Nephron (organoid): ENCODE measurements around the gene FAM227B.

Experiments
- H3K27ac Mint-ChIP-seq, 3 experiments: 2 replicates each; pipeline ENCODE4 v1.8.0; 2020; ENCODE audit warnings: mixed read lengths in 3 of 3, mild to moderate bottlenecking in 2 of 3, moderate library complexity in 1 of 3
- H3K27me3 Mint-ChIP-seq: 2 replicates; pipeline ENCODE4 v1.8.0; 2021; ENCODE audit warnings: low read depth, mild to moderate bottlenecking, moderate library complexity, mixed read lengths
- H3K36me3 Mint-ChIP-seq: 2 replicates; pipeline ENCODE4 v1.8.0; 2020; ENCODE audit warnings: low read depth, mixed read lengths
- H3K4me1 Mint-ChIP-seq: 2 replicates; pipeline ENCODE4 v1.8.0; 2020; ENCODE audit warnings: mixed read lengths
- H3K4me3 Mint-ChIP-seq, 3 experiments: 2 replicates each; pipeline ENCODE4 v1.8.0; 2020; ENCODE audit warnings: mild to moderate bottlenecking in 3 of 3, mixed read lengths in 3 of 3, moderate library complexity in 2 of 3
- H3K9me3 Mint-ChIP-seq: 2 replicates; pipeline ENCODE4 v1.8.0; 2020; ENCODE audit warnings: mixed read lengths
- TF ChIP-seq, protein P1 (sequence below), 3 experiments: fragments of 200-600 bp; sonication (generic); IDR thresholded peaks; one replicate each; pipeline ENCODE4 v1.5.0; 2021; ENCODE audit warnings: antibody characterized with exemption in 3 of 3; ENCODE audit not compliant: unreplicated experiment in 3 of 3

Gene FAM227B

DNA sequence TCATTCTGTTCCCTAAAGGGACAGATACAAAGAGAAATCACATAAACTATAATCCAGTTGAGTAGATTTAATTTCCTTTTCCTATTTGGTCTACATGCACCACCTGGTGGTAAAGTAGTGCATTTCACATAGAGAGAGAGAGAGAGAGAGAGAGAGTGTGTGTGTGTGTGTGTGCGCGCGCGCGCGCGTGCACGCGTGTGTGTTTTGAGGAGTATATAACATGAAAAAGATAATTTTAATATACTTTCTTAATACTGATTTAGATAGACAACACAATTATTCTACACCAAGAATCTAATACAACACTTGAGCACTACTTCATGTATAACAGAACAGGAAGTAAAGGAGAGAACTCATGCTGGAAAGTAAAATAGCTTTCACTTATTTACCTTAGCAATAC lies 198.6 kb downstream of the FAM227B start:
- Mint-ChIP-seq H3K4me3 (peak overlapping the region; percentile 50 to 72 (median 66)), H3K9me3 (no peaks in the 10 kb centered on the region), H3K27me3 (no peaks in the 10 kb centered on the region), H3K36me3 (no peaks in the 10 kb centered on the region), H3K4me1 (peaks cover 6% of the 10 kb centered on the region), H3K27ac (peak overlapping the region in 2 of 3 experiments; percentile 59 to 78)
- TF ChIP-seq, protein P1, sequence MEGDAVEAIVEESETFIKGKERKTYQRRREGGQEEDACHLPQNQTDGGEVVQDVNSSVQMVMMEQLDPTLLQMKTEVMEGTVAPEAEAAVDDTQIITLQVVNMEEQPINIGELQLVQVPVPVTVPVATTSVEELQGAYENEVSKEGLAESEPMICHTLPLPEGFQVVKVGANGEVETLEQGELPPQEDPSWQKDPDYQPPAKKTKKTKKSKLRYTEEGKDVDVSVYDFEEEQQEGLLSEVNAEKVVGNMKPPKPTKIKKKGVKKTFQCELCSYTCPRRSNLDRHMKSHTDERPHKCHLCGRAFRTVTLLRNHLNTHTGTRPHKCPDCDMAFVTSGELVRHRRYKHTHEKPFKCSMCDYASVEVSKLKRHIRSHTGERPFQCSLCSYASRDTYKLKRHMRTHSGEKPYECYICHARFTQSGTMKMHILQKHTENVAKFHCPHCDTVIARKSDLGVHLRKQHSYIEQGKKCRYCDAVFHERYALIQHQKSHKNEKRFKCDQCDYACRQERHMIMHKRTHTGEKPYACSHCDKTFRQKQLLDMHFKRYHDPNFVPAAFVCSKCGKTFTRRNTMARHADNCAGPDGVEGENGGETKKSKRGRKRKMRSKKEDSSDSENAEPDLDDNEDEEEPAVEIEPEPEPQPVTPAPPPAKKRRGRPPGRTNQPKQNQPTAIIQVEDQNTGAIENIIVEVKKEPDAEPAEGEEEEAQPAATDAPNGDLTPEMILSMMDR (IDR thresholded peaks at IDR 0.05; ENCODE audit: unreplicated experiment in 3 of 3) = peak; percentile 80 to 83 (median 80)

DNA sequence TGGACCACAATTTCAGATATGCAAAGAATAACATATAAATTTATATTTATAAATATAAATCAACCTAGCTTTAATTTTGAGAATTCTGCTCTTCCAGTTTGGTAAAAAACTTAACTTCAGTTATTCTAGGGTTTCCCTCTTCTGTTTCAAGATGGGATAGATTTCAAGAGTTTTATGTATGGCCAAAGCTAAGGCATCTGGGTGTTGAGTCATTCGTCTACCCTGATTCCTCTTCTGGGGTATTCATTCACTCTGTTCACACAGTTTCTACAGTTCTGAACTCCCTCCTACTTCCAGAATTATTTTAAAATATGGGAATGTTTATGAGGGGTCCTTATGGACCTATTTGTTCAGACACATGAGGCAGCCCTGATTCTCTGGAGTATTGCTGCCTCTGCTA lies 201.8 kb downstream of the FAM227B start:
- H3K4me1 Mint-ChIP-seq = peaks cover 6% of the 10 kb centered on the region
- no peaks in the 10 kb centered on the region for H3K27me3 Mint-ChIP-seq
- peaks cover 5% of the 10 kb centered on the region for H3K9me3 Mint-ChIP-seq
- TF ChIP-seq, protein P1 (IDR thresholded peaks at IDR 0.05; ENCODE audit: unreplicated experiment in 3 of 3) = no peak
- no peak overlapping the region for H3K4me3 Mint-ChIP-seq
- H3K27ac Mint-ChIP-seq = no peak overlapping the region
- no peaks in the 10 kb centered on the region for H3K36me3 Mint-ChIP-seq

DNA sequence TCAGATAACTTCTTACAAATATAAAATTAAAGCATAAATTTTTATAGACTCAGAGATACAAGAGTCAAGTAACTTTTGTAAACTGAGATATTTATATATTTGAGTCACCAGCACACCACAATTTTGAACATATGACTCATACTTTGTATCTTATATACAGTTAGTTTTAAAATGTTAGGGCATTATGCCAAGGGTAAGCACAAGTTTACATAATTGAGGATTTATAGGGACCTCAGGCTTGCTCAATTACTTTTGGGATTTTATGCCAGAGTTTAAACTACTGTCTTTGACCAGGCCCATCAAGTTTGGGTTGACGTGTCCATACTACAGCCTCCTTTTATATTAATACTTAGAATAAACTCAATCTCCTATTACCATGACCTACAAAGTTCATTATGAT lies 205.0 kb downstream of the FAM227B start:
- Mint-ChIP-seq H3K4me1 (peaks cover 3% of the 10 kb centered on the region), H3K36me3 (no peaks in the 10 kb centered on the region), H3K27me3 (no peaks in the 10 kb centered on the region), H3K27ac (no peak overlapping the region), H3K4me3 (no peak overlapping the region), H3K9me3 (peaks cover 7% of the 10 kb centered on the region)
- TF ChIP-seq, protein P1 (IDR thresholded peaks at IDR 0.05; ENCODE audit: unreplicated experiment in 3 of 3) = no peak

DNA sequence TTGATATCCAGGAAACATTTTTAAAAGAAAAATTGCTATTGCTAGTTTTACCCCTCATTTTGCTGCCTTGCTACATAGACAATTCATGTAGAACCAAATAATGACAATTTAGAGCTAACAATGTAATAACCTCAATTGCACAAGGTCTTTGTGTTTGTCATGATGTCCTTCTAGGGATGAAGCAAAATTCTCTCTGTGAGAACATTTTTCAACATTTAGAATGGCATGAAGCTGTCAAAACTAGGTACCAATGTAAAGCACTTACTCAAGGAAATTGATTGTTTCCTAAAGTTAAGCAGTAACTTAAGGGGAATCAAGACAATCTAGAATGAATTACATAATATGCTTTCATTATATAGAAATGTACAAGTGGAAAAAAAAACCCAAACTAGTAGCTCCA lies 205.5 kb downstream of the FAM227B start:
- Mint-ChIP-seq H3K27ac (no peak overlapping the region), H3K9me3 (peaks cover 7% of the 10 kb centered on the region), H3K4me1 (peaks cover 6% of the 10 kb centered on the region), H3K4me3 (no peak overlapping the region), H3K36me3 (no peaks in the 10 kb centered on the region), H3K27me3 (no peaks in the 10 kb centered on the region)
- TF ChIP-seq, protein P1 (IDR thresholded peaks at IDR 0.05; ENCODE audit: unreplicated experiment in 3 of 3) = no peak

DNA sequence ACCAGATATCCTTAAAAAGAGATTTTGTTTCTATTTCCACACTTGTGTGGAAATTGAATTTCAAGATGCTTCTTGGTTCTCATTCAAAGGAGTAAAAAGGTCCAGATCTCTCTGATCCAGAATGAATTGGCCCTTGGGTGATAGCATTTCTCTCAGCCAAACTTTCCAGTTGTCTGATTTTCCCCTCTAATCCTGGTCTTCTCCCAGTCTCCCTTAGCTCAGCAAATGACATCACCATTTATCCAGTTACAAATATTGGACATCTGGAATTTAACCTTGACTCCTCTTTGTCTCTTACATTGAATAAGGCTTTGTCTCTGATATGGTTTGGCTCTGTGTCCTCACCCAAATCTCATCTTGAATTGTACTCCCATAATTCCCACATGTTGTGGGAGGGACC lies 207.8 kb downstream of the FAM227B start:
- Mint-ChIP-seq H3K36me3 (no peaks in the 10 kb centered on the region), H3K4me3 (no peak overlapping the region), H3K4me1 (peaks cover 6% of the 10 kb centered on the region), H3K27ac (no peak overlapping the region), H3K27me3 (no peaks in the 10 kb centered on the region), H3K9me3 (peaks cover 7% of the 10 kb centered on the region)
- TF ChIP-seq, protein P1 (IDR thresholded peaks at IDR 0.05; ENCODE audit: unreplicated experiment in 3 of 3) = no peak

DNA sequence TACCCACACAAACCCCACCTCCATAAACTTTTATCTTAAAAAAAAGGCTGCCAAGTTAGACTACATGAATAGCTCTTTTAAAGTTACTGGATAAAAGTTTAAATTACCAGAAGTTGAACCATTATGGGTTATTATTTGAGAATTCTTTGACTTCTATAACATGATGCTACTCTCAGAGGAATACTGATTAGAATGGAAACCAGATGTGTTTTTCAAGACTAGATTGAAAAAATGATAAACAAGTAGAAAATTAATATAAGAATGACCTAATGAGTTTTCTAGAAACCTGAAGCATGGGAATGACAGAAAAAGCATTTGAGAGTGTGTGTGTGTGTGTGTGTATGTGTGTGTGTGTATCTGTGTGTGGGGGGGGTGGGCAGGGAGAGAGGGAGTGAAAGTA lies 210.0 kb downstream of the FAM227B start:
- H3K4me3 Mint-ChIP-seq = no peak overlapping the region
- no peaks in the 10 kb centered on the region for H3K27me3 Mint-ChIP-seq
- peaks cover 2% of the 10 kb centered on the region for H3K9me3 Mint-ChIP-seq
- peaks cover 6% of the 10 kb centered on the region for H3K4me1 Mint-ChIP-seq
- peak overlapping the region in 1 of 3 experiments; percentile 20 for H3K27ac Mint-ChIP-seq
- H3K36me3 Mint-ChIP-seq = no peaks in the 10 kb centered on the region
- TF ChIP-seq, protein P1 (IDR thresholded peaks at IDR 0.05; ENCODE audit: unreplicated experiment in 3 of 3) = no peak
